VCaP (cell line): ENCODE measurements around the gene FOXA3.

Source experiments
- H3K27ac ChIP-seq: fragments of 450-650 bp; 2 replicates; pipeline ENCODE4 v1.5.1; 2017
- TF ChIP-seq, protein P1 (sequence below): fragments of 450-650 bp; conservative IDR thresholded peaks from 2 replicates; pipeline ENCODE4 v1.5.1; 2017; ENCODE audit warnings: mild to moderate bottlenecking, moderate library complexity

The FOXA3 gene

DNA sequence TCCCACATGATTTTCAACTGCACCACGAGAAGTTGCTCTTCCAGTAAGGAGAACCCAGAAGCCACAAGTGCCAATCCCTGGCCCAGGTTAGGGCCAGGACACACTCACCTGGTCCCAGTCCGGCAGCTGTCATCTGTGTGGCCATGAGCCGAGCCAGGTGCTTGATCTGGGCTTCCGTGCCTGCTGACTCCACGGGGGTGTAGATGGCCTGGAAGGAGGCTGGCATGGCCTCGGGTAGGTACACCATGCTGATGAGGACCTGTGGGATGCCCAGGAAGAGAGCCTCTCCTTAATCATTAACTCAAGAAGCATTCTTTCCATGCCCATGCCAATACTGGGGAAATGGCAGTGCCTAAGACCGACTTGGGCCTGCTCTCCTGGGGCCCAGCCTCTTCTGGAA, 29.2 kb upstream of the FOXA3 start:
- no peak overlapping the region for H3K27ac ChIP-seq
- TF ChIP-seq, protein P1, sequence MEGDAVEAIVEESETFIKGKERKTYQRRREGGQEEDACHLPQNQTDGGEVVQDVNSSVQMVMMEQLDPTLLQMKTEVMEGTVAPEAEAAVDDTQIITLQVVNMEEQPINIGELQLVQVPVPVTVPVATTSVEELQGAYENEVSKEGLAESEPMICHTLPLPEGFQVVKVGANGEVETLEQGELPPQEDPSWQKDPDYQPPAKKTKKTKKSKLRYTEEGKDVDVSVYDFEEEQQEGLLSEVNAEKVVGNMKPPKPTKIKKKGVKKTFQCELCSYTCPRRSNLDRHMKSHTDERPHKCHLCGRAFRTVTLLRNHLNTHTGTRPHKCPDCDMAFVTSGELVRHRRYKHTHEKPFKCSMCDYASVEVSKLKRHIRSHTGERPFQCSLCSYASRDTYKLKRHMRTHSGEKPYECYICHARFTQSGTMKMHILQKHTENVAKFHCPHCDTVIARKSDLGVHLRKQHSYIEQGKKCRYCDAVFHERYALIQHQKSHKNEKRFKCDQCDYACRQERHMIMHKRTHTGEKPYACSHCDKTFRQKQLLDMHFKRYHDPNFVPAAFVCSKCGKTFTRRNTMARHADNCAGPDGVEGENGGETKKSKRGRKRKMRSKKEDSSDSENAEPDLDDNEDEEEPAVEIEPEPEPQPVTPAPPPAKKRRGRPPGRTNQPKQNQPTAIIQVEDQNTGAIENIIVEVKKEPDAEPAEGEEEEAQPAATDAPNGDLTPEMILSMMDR, result no peak

DNA sequence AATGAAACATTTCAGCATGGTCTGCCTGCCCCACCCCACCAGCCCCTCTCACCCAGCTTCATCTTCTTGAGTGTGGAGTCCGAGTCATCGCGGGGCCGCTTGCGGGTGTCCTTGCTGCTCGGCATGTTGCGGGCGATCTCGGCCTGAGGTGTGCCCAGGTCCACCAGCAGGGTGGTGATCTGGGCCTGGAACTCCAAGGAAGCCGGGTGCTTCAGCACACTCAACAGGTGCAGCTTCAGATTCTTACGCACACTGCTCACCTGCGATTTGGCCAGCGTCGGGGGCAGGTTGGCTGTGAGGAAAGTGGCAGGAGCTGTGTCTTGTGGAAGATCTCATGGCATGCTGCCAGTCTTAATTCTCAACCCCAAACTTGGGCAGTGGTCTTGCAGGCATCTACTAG, 21.9 kb upstream of the FOXA3 start:
- no peak overlapping the region for H3K27ac ChIP-seq
- TF ChIP-seq, protein P1, result no peak

DNA sequence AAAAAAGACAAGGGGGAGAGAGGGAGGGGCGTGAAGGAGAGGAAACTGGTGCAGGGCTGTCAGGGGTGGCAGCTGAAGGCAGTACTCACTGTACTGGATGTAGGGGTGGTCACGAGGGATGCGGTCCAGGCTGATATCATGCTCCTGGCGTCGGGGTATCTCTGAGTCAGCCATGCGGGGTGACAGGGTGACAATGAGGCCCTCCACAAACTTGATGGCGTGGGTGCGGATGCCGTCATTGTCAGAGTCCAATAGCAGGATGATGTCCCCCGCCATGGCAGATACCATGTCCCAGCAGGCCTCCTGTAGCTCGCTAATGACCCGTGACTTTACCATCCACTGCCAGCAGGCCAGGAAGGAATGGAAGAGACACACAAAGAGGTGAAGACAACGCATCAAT, 16.5 kb upstream of the FOXA3 start:
- no peak overlapping the region for H3K27ac ChIP-seq
- TF ChIP-seq, protein P1, result no peak

DNA sequence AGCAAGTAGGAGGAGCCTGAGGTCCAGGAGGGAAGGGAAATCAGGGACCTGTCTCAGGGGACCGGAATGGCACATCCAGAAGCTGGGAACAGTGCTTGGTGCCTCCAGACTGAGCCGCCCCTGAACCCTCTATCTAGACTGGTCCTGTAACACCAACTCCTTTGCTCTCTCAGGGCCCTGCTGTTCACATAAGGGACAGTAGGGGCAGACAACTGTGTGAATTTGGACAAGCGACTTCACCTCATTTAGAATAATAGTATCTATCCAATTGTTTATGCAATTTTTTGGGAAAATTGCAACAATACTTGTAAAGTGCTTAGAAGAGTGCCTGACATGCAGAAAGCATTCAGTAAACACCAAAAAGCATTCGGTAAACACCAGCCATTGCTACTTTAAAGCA, 15.2 kb upstream of the FOXA3 start:
- H3K27ac ChIP-seq, result no peak overlapping the region
- TF ChIP-seq, protein P1, result peak; percentile 43

DNA sequence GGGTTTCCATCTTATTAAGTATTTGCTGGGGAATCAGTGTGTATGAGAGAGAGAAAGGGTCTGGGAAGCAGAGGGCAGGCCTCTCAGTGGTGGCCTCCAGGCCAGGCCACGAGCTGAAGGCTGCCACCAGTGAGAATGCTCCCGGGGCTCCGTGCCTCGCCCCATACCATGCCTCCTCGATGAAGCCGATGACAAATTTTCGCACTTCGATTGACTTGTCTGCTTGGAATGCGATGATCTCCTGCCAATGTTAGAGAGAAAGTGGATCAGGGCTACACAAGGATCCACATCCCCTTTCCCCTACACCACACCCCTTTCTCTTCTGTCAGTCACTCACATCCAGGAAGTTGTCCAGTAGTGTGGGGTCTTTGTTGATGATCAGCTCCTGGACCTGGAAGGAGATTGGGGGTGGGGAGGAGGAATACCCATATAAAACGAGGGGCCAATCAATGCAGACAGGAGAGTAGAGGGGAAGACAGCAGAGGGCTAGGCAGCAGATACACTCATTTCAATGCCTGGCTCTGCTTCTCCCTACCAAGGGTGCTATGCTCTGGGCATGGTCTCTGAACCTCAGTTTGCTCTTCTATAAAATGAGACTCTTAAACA, 11.9 kb upstream of the FOXA3 start:
- H3K27ac ChIP-seq, result no peak overlapping the region
- TF ChIP-seq, protein P1, result no peak

DNA sequence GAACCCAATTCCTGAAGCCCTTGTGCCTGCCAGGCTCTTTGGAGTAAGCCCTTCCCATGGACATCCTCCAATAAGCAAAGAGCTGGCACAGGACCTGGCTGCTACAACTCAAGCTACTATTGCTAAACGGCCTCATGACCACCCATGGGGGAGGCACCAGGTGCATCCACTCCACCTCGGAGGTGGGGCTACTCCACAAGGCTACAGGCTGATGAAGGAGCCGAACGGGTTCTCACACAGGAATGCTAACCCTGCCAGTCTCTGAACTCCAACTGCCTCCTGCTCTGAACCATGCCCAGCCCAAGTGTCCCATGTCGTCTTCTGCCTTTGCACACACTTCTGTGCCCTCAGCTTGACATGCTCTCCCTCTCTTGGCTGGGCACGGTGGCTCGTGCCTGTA, 11.1 kb upstream of the FOXA3 start:
- TF ChIP-seq, protein P1, result no peak
- no peak overlapping the region for H3K27ac ChIP-seq

DNA sequence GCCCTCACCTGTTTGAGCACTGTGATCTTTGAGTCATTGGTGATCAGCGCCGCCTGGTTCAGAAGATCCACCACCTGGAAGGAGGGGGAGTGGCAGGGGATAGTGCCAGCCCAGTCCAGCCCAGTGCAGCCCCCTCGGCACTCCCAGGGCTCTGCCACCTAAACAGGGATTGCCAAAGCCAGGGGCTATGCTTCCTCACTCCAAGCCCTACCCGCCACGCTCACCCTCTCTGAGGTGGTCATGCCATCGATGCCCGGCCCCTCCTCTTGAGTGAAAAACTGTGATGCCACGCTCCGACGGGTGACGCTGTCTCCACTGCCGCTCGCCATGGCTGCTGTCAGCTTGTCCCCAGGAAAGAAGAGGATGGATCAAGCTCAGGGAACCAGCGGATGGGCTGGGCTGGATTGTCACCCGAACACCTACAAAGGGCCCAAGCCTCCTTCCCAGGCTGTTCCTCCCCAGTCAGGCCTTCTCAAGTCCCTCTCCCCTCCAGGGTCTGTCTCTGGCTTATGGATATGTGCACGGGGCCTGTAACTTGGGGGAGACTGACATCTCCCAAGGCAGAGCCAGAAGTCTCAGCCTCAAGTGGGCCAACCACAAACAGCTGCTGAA, 9.9 kb upstream of the FOXA3 start:
- H3K27ac ChIP-seq, result no peak overlapping the region
- TF ChIP-seq, protein P1, result no peak
